Progenitor cell of endocrine pancreas (in vitro differentiated cells): ENCODE data around the gene GMEB2. TPM values are rescaled to one million over a fixed set of nuclear protein-coding genes. Genes with fewer than 3 reads are reported as not detected.
"Not testable (repeated sequence)": the region's sequence is repeated elsewhere in the genome, so short reads cannot be mapped to it uniquely, and the experiment has no call there.

Source experiments
- DNase-seq: peaks from one replicate; pipeline ENCODE4 v3.0.0; 2021; ENCODE audit warnings: low spot score; ENCODE audit not compliant: unreplicated experiment
- H3K27ac Mint-ChIP-seq: 2 replicates; pipeline ENCODE4 v1.8.0; 2021; ENCODE audit warnings: mild to moderate bottlenecking, moderate library complexity, mixed read lengths
- H3K27me3 Mint-ChIP-seq: 2 replicates; pipeline ENCODE4 v1.8.0; 2021; ENCODE audit warnings: mixed read lengths
- H3K36me3 Mint-ChIP-seq: 2 replicates; pipeline ENCODE4 v1.8.0; 2022; ENCODE audit warnings: mixed read lengths; ENCODE audit not compliant: insufficient read depth
- H3K4me1 Mint-ChIP-seq: 2 replicates; pipeline ENCODE4 v1.8.0; 2021; ENCODE audit warnings: low read depth, mixed read lengths
- H3K4me3 Mint-ChIP-seq: 2 replicates; pipeline ENCODE4 v1.8.0; 2021; ENCODE audit warnings: low read depth, mild to moderate bottlenecking, moderate library complexity, mixed read lengths
- H3K9me3 Mint-ChIP-seq: 2 replicates; pipeline ENCODE4 v1.8.0; 2021; ENCODE audit warnings: low read depth, mixed read lengths
- CTCF ChIP-seq: fragments of 200-600 bp; sonication (generic); IDR thresholded peaks from one replicate; pipeline ENCODE4 v1.5.0; 2021; ENCODE audit warnings: antibody characterized with exemption, mild to moderate bottlenecking; ENCODE audit not compliant: unreplicated experiment
- total RNA-seq: library from RNA; stranded (reverse); gene quantifications from 2 replicates; pipeline ENCODE4 v1.2.1, GENCODE V29; 2021

Gene GMEB2
- total RNA-seq, 1 donor from 2014 or later: 15.1 TPM

- H3K36me3 Mint-ChIP-seq: no peaks in the 10 kb centered on the region
- H3K9me3 Mint-ChIP-seq: no peaks in the 10 kb centered on the region
- DNase-seq: no peak
- no peak overlapping the region for H3K4me3 Mint-ChIP-seq
- no peak for TF ChIP-seq CTCF
- no peaks in the 10 kb centered on the region for H3K27me3 Mint-ChIP-seq
- H3K4me1 Mint-ChIP-seq: peaks cover 2% of the 10 kb centered on the region
- no peak overlapping the region for H3K27ac Mint-ChIP-seq
These were observed 12.4 kb upstream of the GMEB2 start for GRCh38 chr20:63639093-63639975.

- no peaks in the 10 kb centered on the region for H3K36me3 Mint-ChIP-seq
- H3K4me1 Mint-ChIP-seq: no peaks in the 10 kb centered on the region
These were observed 10.1 kb upstream of the GMEB2 start for GRCh38 chr20:63636752-63637628.

GRCh38 chr20:63635431-63636141, 8.7 kb upstream of the GMEB2 start:
- Mint-ChIP-seq H3K9me3 (no peaks in the 10 kb centered on the region), H3K4me1 (no peaks in the 10 kb centered on the region)

More at GRCh38 chr20:63636752-63637628, 10.1 kb upstream of the GMEB2 start:
- no peak overlapping the region for H3K4me3 Mint-ChIP-seq
- no peak overlapping the region for H3K27ac Mint-ChIP-seq
- no peak for TF ChIP-seq CTCF
- H3K27me3 Mint-ChIP-seq: no peaks in the 10 kb centered on the region
- no peak for DNase-seq
- no peaks in the 10 kb centered on the region for H3K9me3 Mint-ChIP-seq

GRCh38 chr20:63633732-63634131, 6.8 kb upstream of the GMEB2 start:
- H3K27me3 Mint-ChIP-seq: no peaks in the 10 kb centered on the region
- H3K9me3 Mint-ChIP-seq: no peaks in the 10 kb centered on the region

More at GRCh38 chr20:63635431-63636141, 8.7 kb upstream of the GMEB2 start:
- Mint-ChIP-seq H3K27ac (no peak overlapping the region), H3K27me3 (no peaks in the 10 kb centered on the region), H3K4me3 (no peak overlapping the region), H3K36me3 (no peaks in the 10 kb centered on the region)
- DNase-seq: no peak
- no peak for TF ChIP-seq CTCF

GRCh38 chr20:63631426-63631825, 4.5 kb upstream of the GMEB2 start:
- H3K9me3 Mint-ChIP-seq, H3K4me1 Mint-ChIP-seq, DNase-seq, H3K4me3 Mint-ChIP-seq, H3K27me3 Mint-ChIP-seq, H3K27ac Mint-ChIP-seq, H3K36me3 Mint-ChIP-seq: not testable (repeated sequence)

More at GRCh38 chr20:63633732-63634131, 6.8 kb upstream of the GMEB2 start:
- DNase-seq: no peak
- no peak for TF ChIP-seq CTCF
- no peak overlapping the region for H3K4me3 Mint-ChIP-seq
- H3K4me1 Mint-ChIP-seq: no peaks in the 10 kb centered on the region
- no peaks in the 10 kb centered on the region for H3K36me3 Mint-ChIP-seq
- no peak overlapping the region for H3K27ac Mint-ChIP-seq

- not testable (repeated sequence) for H3K27me3 Mint-ChIP-seq, H3K9me3 Mint-ChIP-seq, H3K36me3 Mint-ChIP-seq, H3K27ac Mint-ChIP-seq, H3K4me1 Mint-ChIP-seq, H3K4me3 Mint-ChIP-seq, DNase-seq
These were observed 4.1 kb upstream of the GMEB2 start for GRCh38 chr20:63630956-63631355.
